HEK293 (cell line): Measurements from ENCODE around the gene MOV10L1.

ENCODE experiments used
- CTCF ChIA-PET: fragments of 350-600 bp; formaldehyde crosslinking; extraction: SDS; loops from one replicate; lab custom pipeline; 2021; ENCODE audit warnings: antibody characterized with exemption; lab: Yijun Ruan, JAX
- POLR2A ChIA-PET: fragments of 300-600 bp; formaldehyde crosslinking; extraction: SDS; loops from one replicate; lab custom pipeline; 2020; ENCODE audit warnings: antibody characterized with exemption, inconsistent platforms; lab: Yijun Ruan, JAX
- H3K27ac ChIP-seq: fragments of 200-500 bp; sonication (Bioruptor generic); 2 replicates; pipeline ENCODE4 v1.5.1; 2014; ENCODE audit warnings: low read depth, low read length, control low read depth, inconsistent platforms; ENCODE audit errors: extremely low read depth
- H3K36me3 ChIP-seq, 2 experiments: fragments of 200-500 bp in 1 of 2; sonication (Bioruptor generic) in 1 of 2; 1 replicate in 1 of 2; 2 replicates in 1 of 2; pipeline ENCODE4 v1.5.1; 2014 to 2017; ENCODE audit warnings: inconsistent platforms in 2 of 2, low read length in 2 of 2; ENCODE audit not compliant: control insufficient read depth in 2 of 2, insufficient read depth in 1 of 2
- H3K4me1 ChIP-seq: fragments of 200-500 bp; sonication (Bioruptor generic); 2 replicates; pipeline ENCODE4 v1.5.1; 2014; ENCODE audit warnings: mild to moderate bottlenecking, low read length, inconsistent platforms; ENCODE audit not compliant: control insufficient read depth, insufficient read depth
- H3K4me3 ChIP-seq: 2 replicates; pipeline ENCODE4 v1.5.1; 2011; ENCODE audit warnings: low read depth, mild to moderate bottlenecking, control low read depth, low read length, moderate library complexity
- H3K9me3 ChIP-seq: fragments of 200-500 bp; sonication (Bioruptor generic); 2 replicates; pipeline ENCODE4 v1.5.1; 2014; ENCODE audit warnings: low read depth, low read length, inconsistent platforms; ENCODE audit not compliant: control insufficient read depth, insufficient read depth
- AEBP2 ChIP-seq: fragments of 450-650 bp; formaldehyde crosslinking; IDR thresholded peaks from 2 replicates; pipeline ENCODE4 v1.5.1; 2016; ENCODE audit warnings: missing biosample characterization, missing genetic modification characterization, borderline replicate concordance
- CTCF ChIP-seq: fragments of 450-650 bp; formaldehyde crosslinking; IDR thresholded peaks from 2 replicates; pipeline ENCODE4 v1.5.1; 2016; ENCODE audit warnings: missing biosample characterization, missing genetic modification characterization
- GLI4 ChIP-seq: fragments of 450-650 bp; formaldehyde crosslinking; IDR thresholded peaks from 2 replicates; pipeline ENCODE4 v1.5.1; 2016; ENCODE audit warnings: missing biosample characterization, missing genetic modification characterization
- HIC1 ChIP-seq: fragments of 450-650 bp; formaldehyde crosslinking; IDR thresholded peaks from 2 replicates; pipeline ENCODE4 v1.5.1; 2016; ENCODE audit warnings: missing biosample characterization, missing genetic modification characterization
- KLF1 ChIP-seq: fragments of 450-650 bp; formaldehyde crosslinking; IDR thresholded peaks from 2 replicates; pipeline ENCODE4 v1.5.1; 2016; ENCODE audit warnings: missing biosample characterization, missing genetic modification characterization
- KLF16 ChIP-seq: fragments of 450-650 bp; formaldehyde crosslinking; IDR thresholded peaks from 2 replicates; pipeline ENCODE4 v1.5.1; 2017; ENCODE audit warnings: missing biosample characterization, missing genetic modification characterization
- OSR2 ChIP-seq: fragments of 450-650 bp; formaldehyde crosslinking; IDR thresholded peaks from 2 replicates; pipeline ENCODE4 v1.5.1; 2016; ENCODE audit warnings: missing biosample characterization, missing genetic modification characterization
- SP3 ChIP-seq: fragments of 450-650 bp; formaldehyde crosslinking; IDR thresholded peaks from 2 replicates; pipeline ENCODE4 v1.5.1; 2016; ENCODE audit warnings: missing biosample characterization, missing genetic modification characterization
- ZBTB1 ChIP-seq: fragments of 450-650 bp; formaldehyde crosslinking; IDR thresholded peaks from 2 replicates; pipeline ENCODE4 v1.5.1; 2016; ENCODE audit warnings: missing biosample characterization, missing genetic modification characterization
- ZBTB6 ChIP-seq: fragments of 450-650 bp; formaldehyde crosslinking; IDR thresholded peaks from 2 replicates; pipeline ENCODE4 v1.5.1; 2017; ENCODE audit warnings: missing biosample characterization, missing genetic modification characterization
- ZIC2 ChIP-seq: fragments of 450-650 bp; formaldehyde crosslinking; IDR thresholded peaks from 2 replicates; pipeline ENCODE4 v1.5.1; 2016; ENCODE audit warnings: missing biosample characterization, missing genetic modification characterization
- ZNF121 ChIP-seq: fragments of 450-650 bp; formaldehyde crosslinking; IDR thresholded peaks from 2 replicates; pipeline ENCODE4 v1.5.1; 2016; ENCODE audit warnings: missing biosample characterization, missing genetic modification characterization
- ZNF148 ChIP-seq: fragments of 450-650 bp; formaldehyde crosslinking; IDR thresholded peaks from 2 replicates; pipeline ENCODE4 v1.5.0; 2017; ENCODE audit warnings: missing biosample characterization, missing genetic modification characterization, borderline replicate concordance
- ZNF18 ChIP-seq: fragments of 450-650 bp; formaldehyde crosslinking; IDR thresholded peaks from 2 replicates; pipeline ENCODE4 v1.5.1; 2016; ENCODE audit warnings: missing biosample characterization, missing genetic modification characterization
- ZNF660 ChIP-seq: fragments of 450-650 bp; IDR thresholded peaks from 2 replicates; pipeline ENCODE4 v1.5.1; 2018; ENCODE audit warnings: missing biosample characterization, mild to moderate bottlenecking, missing genetic modification characterization
- ZNF670 ChIP-seq: fragments of 450-650 bp; formaldehyde crosslinking; IDR thresholded peaks from 2 replicates; pipeline ENCODE4 v1.5.1; 2016; ENCODE audit warnings: missing biosample characterization, missing genetic modification characterization, low read depth
- ZNF704 ChIP-seq: fragments of 450-650 bp; formaldehyde crosslinking; IDR thresholded peaks from 2 replicates; pipeline ENCODE4 v1.5.1; 2016; ENCODE audit warnings: missing biosample characterization, missing genetic modification characterization
- ZNF768 ChIP-seq: fragments of 450-650 bp; formaldehyde crosslinking; IDR thresholded peaks from 2 replicates; pipeline ENCODE4 v1.5.1; 2018; ENCODE audit warnings: missing biosample characterization, mild to moderate bottlenecking, missing genetic modification characterization

The MOV10L1 gene

GRCh38 chr22:50082961-50083461, 6.8 kb upstream of the MOV10L1 start:
- no peak for TF ChIP-seq ZBTB1 (tag by site-specific recombination)
- TF ChIP-seq KLF1 (tag by site-specific recombination), result peak; percentile 64
- ChIA-PET CTCF (interaction anchor here (0.5 kb wide), 1 partner anchor 10 kb away, joined by 3 read pairs; no protein-coding TSS in a partner anchor), POLR2A (no interaction called here)
- no peak overlapping the region for H3K27ac ChIP-seq
- H3K9me3 ChIP-seq, result no peaks in the 10 kb centered on the region
- no peak overlapping the region for H3K4me3 ChIP-seq
- no peaks in the 10 kb centered on the region for H3K36me3 ChIP-seq
- H3K4me1 ChIP-seq, result no peaks in the 10 kb centered on the region

GRCh38 chr22:50083462-50084079, 6.2 kb upstream of the MOV10L1 start:
- H3K4me1 ChIP-seq, result no peaks in the 10 kb centered on the region
- CTCF ChIA-PET, result interaction anchor here (0.5 to 0.6 kb wide), 2 partner anchors 9 to 13 kb away, joined by 3 read pairs; no protein-coding TSS in a partner anchor
- no peak overlapping the region for H3K27ac ChIP-seq
- no peak overlapping the region for H3K4me3 ChIP-seq
- POLR2A ChIA-PET, result no interaction called here
- TF ChIP-seq ZIC2, result peak; percentile 24; the same call in 1 of the 2 replicates
- TF ChIP-seq GLI4 (tag by site-specific recombination), result no peak
- TF ChIP-seq, all 188 proteins: peak for 1
- no peaks in the 10 kb centered on the region for H3K9me3 ChIP-seq
- H3K36me3 ChIP-seq, result no peaks in the 10 kb centered on the region

- CTCF ChIA-PET, result interaction anchor here (0.6 kb wide), 1 partner anchor 12 kb away, joined by 3 read pairs; no protein-coding TSS in a partner anchor
- Histone ChIP-seq H3K4me3 (no peak overlapping the region), H3K36me3 (no peaks in the 10 kb centered on the region), H3K4me1 (no peaks in the 10 kb centered on the region), H3K9me3 (no peaks in the 10 kb centered on the region), H3K27ac (no peak overlapping the region)
- POLR2A ChIA-PET, result no interaction called here
- TF ChIP-seq ZNF670 (tag by site-specific recombination), result no peak
- TF ChIP-seq SP3 (tag by site-specific recombination), result no peak
- TF ChIP-seq ZNF660 (tag by site-specific recombination), result no peak
- TF ChIP-seq HIC1 (tag by site-specific recombination), result no peak
- TF ChIP-seq AEBP2 (tag by site-specific recombination), result no peak
- no peak for TF ChIP-seq ZNF768 (tag by site-specific recombination)
- no peak for TF ChIP-seq ZNF704 (tag by site-specific recombination)
- no peak for TF ChIP-seq OSR2 (tag by site-specific recombination)
- no peak for TF ChIP-seq ZNF18 (tag by site-specific recombination)
- no peak for TF ChIP-seq KLF16
- no peak for TF ChIP-seq ZNF121 (tag by site-specific recombination)
- no peak for TF ChIP-seq ZNF148 (tag by site-specific recombination)
- TF ChIP-seq ZBTB6 (tag by site-specific recombination), result no peak
- TF ChIP-seq CTCF (tag by site-specific recombination), result no peak
Measured at GRCh38 chr22:50084080-50084477, 5.7 kb upstream of the MOV10L1 start.
